HG03565 (cell line): ENCODE data around the gene GALNT17.

Experiments used
- ATAC-seq: cut with Tn5 transposase; IDR thresholded peaks from one replicate; pipeline ENCODE4 v1.9.1; 2021; ENCODE audit warnings: mild to moderate bottlenecking, moderate library complexity; ENCODE audit not compliant: unreplicated experiment

GALNT17 gene

DNA sequence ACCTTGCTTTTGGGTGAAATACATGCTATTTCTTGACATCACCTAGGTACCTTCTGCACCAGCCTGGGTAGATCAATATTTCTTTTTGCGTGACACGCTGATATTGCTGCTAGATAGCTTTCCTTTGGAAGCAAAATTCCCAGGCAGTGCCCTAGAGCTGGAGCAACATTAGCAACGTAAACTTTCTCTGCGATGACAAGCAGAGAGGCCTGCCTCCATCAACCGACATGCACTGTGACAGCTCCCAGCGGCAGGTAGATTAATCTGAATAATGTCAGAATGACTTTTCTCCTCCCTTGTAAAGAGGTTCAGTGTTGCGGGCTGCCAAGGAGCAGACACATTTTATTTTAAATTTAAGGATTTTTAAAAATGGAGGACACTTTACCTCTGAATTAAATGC lies 307.4 kb downstream of the GALNT17 start:
- no peak for ATAC-seq

DNA sequence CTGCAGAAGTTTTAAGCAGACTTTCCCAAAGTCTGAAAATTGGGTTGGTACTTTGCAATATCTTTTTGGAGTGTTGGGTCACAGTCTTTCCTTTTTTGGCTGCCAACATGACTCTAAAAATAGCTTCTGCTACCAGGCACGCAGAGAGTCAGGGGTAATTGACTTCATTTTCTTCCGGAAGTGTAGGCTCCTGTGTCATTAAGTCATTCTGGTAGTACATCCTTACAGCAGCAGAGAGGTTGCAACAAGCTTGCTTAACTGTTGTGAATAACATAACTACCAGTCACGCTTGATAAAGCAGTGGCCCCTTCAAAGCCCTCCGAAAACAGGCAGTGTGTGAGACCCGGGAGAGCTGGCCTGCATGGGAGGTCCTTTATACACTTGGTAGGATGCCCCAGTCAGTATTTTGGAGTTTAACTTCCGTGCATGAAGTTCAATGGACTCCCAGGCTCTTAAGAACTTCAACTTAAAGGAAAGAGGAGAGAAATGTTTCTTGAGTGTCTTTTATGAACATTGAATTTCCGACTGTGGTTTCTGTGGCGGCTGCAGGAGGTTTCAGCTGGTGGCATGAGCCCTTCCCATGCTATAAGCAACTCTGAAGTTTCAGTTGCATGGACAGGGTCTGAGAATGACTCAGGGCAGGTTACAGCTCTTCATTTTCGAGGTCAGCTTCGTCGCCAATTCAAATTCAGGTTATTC lies 310.7 kb downstream of the GALNT17 start:
- no peak for ATAC-seq

DNA sequence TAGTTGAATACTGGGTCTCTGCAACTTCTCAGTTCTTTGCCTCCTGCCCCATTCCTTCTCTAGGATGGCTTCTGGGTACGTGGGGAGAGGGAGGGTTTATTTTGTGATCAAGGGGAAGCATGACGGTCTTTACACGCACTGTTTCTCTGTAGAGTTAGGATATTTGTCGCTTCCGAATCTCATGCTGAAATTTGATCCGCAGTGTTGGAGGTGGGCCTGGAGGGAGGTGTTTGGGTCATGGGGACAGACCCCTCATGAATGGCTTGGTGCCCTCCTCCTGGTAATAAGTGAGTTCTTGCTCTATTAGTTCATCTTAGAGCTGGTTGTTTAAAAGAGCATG lies 311.2 kb downstream of the GALNT17 start:
- no peak for ATAC-seq

DNA sequence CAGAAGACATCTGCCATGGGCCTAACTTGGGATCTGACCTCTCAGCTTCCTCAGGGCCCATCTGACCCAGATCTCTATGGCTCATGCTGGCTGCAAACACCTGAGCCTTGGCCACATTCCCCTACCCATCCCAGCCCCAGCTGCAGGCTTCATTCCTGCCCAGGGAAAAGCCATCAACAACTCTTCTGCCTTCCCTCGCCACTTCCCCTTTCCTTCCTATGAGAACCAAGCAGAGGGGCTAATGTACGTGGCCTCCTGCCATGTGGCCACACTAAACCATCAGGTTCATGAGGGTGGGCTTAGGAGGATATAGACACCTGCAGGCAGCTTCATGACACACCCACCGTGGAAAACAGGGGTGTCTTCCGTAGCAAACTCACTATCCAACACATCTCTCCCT lies 312.2 kb downstream of the GALNT17 start:
- ATAC-seq, result no peak

DNA sequence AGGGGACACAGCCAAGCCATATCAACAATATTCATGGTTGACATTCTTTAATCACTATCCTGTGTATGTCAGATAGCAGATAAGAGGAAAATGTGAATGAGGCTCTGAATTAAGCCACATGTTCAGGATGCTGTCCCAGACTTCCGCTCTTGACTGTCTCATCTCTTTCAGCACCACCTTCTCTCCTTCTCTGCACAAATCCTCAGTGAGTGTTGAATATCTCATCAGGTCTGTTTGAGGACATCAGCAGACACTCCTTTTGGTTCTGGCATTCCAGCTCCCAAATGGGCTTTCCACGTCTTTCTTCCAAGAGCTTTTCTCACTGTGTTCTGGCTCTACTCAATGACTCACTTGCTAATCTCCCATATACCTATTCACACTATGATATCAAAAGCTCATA lies 321.7 kb downstream of the GALNT17 start:
- no peak for ATAC-seq

DNA sequence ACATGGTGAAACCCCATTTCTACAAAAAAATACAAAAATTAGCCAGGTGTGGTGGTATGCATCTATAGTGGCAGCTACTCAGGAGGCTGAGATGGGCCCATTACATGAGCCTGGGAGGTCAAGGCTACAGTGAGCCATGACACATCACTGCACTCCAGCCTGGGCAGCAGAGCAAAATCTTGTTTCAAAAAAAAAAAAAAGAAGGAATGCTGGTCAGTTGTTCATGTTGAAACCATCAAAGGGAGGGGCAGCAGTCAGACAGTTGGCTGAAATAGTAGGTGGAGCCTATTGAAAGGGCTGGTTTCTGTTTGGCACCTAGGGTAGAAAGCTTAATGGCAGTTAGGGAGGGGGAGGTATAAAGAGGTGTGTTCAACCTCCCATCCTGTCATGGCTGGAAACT lies 323.0 kb downstream of the GALNT17 start:
- no peak for ATAC-seq

DNA sequence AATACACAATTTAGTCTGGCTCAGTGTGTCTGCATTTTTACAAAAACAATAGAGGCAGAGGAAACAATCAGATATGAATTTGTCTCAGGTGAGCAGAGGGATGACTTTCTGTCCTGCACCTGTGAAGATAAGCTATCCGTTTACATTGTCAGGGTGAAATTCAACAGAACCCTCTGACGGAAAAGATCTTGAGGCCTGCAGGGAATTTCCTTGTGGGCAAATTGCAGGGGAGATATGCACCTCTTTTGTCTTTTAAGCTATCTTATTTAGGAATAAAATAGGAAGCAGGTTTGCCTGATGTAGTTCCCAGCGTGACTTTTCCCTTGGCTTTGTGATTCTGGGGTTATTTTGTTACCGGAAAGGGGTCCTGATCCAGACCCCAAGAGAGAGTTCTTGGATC lies 325.1 kb downstream of the GALNT17 start:
- no peak for ATAC-seq

DNA sequence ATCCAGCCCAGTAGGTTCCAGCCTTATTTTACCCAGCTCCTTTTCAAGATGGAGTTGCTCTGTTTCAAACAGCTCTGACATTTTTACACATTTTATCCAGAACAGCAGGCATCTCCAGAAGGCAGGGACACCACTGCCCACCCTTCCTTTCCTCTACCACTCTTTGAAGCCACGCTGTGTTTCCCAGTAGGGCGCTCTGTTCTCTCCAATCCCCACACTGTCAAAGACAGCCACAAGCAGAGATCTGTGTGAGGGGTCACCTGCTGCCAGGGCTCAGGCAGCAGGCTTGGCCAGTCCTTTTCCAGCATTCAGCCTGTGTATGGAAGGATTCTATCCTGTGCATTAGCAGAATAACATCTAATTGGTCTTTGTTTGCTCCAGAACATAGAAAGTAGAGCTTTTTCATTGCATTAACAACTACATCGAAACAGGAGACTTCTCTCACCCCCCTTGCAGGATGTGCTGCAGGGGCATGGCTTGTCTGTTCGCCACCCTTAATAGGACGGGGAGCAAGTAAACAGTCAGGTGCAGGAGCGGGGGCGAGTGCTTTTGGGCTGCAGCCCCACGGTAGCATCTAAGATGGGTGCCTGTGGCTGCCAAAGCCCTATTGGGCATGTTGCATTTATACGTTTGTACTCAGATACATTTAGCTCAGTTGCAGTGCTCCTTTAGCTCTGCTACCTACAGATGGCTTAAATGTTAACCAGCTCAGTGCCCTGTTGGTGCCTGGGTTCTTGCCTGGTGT lies 326.1 kb downstream of the GALNT17 start:
- ATAC-seq, result no peak

DNA sequence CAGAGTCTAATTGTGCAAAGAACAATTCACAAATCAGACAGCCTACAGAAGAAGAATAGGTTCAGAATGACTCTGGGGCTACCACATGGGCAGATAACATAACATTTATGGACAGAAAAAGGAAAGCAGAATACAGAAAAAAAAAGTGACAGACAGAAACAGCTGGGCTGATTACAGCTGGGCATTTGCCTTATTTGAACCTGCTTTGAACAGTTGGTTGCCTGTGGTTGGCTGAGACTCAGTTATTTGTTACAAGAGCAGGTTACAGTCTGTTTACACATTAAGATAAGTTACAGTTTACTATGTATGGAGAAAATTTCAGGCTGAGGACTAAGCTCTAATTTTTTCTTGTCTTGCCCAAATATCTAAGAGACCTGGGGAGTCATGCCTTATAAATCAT lies 327.2 kb downstream of the GALNT17 start:
- ATAC-seq, result no peak

DNA sequence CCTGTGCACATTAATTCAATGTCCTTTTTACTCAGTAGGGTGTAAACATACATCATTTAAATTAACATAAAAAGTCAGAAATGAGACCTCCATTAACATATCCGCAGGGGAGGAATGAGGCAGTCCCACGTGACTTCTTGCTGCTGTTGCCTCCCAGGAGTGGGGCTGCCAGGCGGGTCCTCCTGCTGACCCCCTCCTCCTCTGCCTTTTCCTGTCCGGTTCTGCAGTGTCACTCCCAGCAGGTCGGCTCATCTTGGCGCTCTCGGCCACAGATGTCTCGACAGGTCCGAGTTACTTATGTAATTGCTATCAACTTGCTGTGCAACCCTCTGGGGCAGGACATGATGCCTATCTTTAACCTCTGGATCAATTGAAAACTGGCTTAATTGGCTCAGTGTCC lies 329.6 kb downstream of the GALNT17 start:
- no peak for ATAC-seq

DNA sequence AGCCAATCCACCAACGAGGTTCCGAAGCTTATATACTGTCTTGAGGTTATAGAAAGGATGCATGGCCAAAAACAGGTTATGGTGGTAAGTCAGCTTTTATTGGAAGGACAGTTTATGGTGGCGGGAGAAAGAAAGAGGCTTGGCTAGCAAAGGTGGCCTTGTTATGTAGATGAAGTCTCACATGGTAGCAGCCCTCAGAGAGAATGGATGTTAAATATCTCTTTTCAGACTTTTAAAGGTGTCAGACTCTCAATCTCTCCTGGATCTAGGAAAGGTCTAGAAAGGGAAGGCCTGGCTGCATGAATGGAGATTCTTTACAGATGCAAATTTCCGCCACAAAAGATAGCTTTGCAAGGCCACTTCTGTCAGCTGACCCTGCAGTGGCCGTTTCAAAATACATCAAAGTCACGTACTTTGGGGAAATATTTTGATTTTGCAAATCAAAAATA lies 333.8 kb downstream of the GALNT17 start:
- no peak for ATAC-seq

DNA sequence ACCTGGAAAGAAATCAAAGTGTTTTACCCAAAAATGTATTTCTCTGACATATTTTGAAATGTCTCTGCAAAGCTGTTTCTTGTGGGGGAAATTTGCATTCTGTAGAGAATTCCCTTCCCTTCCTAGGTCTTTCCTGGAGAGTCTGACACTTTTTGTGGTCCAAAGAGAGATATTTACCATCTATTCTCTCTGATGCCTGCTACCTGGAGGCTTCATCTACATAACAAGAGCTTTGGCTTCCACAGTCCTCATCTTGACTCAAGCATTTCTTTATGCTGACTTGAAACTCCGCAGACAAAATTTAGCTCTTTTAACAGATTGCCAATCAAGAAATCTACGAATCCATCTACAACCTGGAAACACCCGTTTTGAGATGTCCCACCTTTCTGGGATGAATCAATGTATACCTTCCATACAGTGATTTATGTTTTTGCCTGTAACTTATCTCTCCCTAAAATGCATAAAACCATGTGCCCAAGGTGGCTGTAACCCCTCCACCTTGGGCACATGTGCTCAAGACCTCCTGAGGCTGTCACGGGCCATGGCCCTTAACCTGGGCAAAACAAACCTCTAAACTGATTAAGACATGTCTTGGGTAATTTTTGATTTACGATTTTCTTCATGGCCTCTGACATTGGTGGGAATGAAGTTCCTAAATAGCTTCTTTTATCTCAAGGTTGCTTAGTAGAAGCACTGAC lies 334.7 kb downstream of the GALNT17 start:
- ATAC-seq, result no peak

DNA sequence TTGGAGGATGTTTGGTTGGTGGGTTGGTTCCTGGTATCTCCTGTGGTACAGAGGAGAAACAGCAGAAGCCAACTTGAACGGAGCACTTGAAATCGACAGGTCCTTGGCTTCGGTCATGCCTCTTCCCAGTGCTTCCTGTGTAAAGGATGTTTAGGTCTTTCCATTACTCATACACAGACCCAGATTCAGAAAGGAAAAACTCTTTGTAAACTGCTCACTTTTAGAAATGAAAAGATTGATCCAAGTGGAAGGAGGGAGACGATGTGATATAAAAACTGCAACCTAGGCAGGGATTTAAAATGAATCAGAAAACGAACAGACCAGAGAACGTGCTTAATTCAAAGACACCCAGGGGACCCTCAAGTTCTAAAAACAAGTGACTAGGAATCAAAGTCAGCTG lies 338.4 kb downstream of the GALNT17 start:
- ATAC-seq, result no peak

DNA sequence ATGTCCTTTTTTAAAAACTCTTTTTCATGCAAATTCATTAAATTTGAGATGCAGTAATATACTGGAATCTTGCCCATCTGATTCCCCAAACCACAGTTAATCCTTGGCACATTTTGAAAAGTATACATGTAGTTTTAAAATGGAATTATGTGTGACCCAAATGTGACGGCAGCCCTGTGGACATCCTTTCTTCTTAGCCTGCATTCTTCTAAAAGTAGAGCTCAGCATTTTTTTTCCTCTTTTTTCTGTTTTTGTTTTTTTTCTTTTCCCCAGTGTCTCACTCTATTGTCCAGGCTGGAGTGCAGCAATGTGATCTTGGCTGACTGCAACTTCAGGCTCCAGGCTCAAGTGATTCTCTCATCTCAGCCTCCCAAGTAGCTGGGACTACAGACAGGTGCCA lies 338.9 kb downstream of the GALNT17 start:
- no peak for ATAC-seq

DNA sequence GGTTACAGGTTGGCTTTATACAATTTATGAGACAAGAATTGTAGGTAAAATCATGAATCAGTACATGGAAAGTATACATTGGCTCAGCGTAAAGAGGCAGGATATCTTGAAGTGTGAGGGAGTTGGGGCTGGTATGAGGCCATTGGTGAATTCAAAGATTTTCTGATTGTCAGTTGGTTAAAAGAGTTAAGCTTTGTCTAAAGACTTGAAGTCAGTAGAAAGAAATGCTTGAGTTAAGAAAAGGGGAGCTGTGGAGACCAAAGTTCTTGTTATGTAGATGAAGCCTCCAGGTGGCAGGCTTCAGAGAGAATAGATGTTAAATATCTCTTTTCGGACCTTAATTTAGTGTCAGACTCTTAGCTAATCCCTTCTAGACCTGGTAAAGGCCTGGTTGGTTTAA lies 341.0 kb downstream of the GALNT17 start:
- no peak for ATAC-seq

DNA sequence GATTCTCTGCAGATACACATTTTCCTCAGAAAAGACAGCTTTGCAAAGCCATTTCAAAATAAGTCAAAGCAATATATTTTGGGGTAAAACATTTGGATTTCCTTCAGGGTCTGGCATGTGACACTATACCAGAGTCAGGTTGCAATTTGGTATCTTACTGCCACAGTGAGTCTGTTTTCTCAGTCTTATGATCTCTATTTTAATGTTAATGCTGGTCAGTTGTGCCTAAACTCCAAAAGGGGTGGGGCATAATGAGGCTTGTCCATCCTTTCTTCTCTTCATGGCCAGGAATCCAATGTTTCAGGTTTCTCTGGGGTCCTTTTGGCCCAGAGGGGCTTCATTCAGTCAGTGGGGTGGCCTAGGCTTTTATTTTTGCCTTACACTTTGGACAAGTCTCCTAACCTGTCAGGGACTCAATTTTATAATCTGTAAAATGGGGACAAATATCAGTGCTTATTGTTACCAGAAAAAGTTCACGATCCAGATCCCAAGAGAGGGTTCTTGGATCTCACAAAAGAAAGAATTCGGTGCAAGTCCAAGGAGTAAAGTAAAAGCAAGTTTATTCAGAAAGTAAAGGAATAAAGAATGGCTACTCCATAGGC lies 341.5 kb downstream of the GALNT17 start:
- ATAC-seq, result no peak

DNA sequence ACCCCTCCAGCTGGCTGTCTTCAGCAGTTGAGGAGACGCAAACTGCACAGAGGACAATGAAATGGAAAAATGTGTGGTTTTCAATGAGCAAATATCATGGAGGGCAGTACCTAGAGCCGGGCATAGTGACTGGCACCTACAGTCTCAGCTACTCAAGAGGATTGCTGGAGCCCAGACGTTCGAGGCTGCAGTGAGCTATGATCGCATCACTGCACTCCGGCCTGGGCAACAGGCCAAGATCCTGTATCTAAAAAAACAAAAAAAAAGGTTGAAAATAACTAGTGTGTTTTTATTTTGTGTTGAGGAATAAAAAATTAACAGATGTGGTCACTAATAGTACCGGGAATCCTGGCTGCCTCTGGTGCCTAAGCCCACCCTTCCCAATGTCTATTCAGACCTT lies 345.5 kb downstream of the GALNT17 start:
- ATAC-seq, result no peak

DNA sequence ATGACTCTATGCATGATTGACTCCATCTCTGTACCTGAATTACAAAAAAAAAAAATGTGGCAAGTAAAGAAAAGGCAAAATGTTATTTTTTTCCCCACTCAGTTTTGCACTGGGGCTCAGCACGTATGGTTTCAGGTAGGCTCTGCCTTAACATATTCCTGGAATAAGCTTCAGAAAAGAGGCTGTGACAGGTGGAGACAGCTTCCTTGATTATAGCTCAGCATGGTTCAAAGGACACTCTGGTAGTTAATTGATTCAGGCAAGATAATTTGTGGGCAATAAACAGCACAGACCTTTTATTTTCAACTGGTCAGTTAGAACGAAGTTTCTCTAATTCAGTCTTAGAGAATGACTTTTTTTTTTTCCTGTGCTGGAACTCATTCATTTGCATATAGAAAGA lies 347.3 kb downstream of the GALNT17 start:
- ATAC-seq, result no peak

DNA sequence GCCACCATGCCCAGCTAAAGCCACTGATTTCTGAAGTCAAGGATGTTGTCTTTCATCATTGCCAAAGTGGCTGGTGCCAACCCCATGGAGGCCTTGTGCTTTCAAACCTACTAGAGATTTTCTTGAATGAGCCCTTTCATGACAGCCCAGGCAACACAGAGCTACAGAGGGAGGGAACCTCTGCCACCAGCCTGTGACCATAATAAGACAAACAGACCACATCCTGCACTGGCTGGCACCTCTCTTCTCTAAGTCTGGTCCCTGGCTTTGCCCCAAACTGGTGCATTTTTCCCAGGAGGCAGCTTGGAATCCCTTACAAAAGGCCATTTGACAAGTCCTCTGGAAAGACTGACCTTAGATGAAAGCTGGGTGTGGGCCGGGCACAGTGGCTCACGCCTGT lies 348.8 kb downstream of the GALNT17 start:
- no peak for ATAC-seq

DNA sequence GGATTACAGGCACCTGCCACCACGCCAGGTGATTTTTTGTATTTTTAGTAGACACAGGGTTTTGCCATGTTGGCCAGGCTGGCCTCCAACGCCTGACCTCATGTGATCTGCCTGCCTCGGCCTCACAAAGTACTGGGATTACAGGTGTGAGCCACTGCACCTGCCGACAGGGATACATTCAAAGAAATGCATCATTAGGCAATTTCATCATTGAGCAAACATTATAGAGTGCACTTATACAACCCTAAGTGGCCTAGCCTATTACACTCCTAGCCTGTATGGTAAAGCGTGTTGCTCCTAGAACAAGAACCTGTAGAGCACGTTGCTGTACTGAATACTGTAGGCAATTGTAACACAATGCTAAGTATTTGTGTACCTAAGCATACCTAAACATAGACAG lies 350.3 kb downstream of the GALNT17 start:
- no peak for ATAC-seq

DNA sequence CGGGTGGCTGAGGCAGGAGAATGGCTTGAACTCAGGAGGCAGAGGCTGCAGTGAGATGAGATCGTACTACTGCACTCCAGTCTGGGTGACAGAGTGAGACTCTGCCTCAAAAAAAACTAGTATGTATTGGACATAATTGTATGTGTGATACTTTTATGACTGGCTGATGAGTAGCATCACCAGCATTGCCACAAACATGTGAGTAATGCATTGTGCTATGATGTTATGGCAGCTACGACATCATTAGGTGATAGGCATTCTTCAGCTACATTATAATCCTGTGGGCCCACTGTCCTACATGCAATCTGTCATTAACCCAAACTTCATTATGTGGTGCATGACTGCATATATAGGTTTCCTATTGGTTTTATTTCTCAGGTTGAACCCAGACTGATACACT lies 352.4 kb downstream of the GALNT17 start:
- no peak for ATAC-seq

DNA sequence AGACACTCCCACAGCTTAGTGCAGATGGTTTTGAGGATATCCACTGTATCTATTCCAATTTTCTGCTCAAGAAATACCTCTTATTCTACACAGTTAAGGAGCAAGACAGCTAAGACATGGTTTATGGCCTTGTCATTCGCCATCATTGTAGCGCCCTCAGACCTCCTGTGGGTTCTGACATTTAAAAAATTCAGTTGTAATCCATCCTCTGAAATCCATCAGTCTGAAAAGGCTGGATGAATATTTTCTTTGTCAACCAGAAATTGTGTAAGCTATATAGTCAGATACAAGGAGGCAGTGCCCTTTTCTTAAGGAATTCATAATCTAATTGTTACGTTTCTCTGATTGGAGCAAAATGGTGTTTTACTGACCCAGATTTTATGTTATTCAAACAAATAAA lies 353.6 kb downstream of the GALNT17 start:
- no peak for ATAC-seq
